ENCODE results near the gene TCERG1L.

The TCERG1L gene

DNA sequence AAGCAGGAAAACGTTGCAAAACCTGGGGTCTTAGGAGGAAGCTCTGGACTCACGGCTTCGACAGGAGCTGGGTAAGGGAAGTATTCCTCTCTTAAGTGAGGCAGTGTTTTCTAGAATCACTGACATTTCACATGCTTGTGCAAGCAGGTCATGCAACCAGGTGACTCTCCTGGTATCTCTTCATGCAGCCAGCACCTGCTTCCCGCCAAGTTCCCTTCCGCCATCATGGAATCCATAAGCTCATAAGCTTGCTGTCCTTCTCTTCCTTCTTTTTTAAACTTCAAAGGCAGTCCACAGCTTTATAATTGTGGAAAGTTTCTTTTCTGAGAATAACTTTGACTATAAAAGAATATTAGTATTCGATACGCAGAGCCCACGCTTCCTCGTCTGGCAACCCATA lies 256.1 kb downstream of the TCERG1L start:
- no peak for DNase-seq

DNA sequence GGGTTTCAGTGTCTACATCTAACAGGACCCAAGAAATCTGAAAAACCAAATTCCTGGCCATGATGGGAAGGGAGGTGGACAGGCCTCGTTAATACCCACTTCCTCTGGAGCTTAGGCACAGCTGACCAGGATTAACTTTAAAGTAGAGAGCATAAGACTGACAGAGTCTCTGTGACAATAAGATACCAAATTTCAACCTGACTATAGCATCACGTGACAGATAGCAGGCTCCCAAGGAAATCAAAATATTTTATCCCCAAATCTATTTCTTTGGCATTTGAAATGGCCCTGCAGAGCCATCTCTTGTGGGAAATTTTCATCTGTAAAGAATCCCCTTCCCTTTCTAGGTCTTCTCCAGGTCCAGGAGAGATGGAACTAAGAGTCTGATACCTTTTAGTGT lies 258.3 kb downstream of the TCERG1L start:
- DNase-seq = no peak

DNA sequence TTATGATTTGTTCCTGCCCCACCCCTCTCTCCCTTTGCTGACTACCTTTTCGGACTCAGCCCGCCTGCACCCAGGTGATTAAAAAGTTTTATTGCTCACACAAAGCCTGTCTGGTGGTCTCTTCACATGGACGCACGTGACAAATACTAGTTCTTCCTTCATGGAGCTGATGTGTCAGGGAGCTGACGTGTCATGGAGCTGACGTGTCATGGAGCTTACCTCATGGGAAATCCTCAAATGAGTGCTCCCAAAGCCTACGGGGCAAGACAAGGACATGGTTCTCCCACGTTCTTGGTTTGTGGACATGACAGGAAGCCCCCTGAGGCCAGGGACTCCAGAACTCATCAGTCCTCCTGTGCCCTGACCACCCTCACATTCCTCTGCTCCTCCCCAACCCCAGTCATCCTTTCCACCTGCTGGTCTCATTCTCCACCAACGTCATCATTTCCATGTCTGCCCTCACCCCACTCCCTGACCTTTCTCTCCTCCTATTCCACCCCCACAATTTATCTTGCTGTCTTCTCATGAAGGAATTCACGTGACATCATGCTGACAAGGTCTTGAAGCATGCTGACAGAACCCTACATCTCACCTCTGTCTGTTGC lies 261.3 kb downstream of the TCERG1L start:
- DNase-seq = no peak

DNA sequence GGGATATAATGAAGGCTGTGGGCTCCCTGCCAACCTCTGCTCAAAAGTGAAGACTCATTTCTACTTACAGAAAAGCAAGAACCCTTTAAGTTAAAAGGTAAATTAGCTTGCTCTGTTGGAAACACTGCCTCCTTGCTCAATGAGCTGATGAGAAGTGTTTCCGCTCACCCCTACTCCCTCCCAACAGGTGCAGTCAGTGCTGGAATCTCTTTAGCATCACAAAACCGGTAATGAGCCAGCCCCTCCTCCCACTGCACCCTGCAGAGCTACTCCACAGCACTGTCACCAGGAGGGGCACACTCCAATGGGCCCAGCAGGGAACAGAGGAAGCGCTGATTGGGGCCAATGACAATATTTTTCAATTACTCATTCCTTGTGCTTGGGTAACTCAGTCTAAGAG lies 262.5 kb downstream of the TCERG1L start:
- no peak for DNase-seq

DNA sequence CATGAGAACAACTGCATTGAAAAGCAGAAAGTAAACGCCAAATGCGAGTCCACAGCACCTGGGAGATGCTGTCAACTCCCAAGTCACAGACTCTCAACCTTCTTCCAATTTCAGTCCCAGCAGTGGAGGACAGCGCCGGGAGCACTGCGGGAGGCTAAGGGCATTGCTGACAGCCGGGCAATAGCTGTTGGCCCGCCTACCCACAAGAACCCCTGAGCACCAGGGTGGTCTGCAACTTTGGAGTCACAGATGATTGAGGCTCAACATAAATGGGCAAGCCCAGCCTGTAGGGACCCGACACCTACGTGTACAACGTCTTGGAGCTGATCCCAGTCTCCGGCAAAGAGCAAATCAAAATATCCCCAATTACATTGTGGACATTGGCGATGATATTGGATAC lies 262.9 kb downstream of the TCERG1L start:
- DNase-seq = no peak

DNA sequence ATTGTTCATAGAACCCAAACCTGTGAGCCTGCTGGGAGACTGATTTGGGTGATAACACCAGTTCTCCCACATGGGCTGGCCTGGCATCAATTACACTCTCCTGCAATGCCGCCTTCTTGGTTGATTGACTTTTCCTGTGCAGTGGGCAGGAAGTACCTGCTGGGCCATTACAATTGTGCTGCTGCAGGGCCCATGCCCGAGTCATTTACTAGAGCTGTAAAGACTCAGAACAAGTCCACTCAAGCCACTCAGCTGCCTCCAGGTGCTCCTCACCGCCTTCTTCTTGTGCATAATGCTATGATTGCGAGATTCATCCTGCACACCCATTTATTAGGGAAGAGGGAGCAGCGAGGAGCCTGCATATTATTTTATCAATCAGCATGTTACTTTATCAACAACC lies 264.0 kb downstream of the TCERG1L start:
- DNase-seq = no peak

DNA sequence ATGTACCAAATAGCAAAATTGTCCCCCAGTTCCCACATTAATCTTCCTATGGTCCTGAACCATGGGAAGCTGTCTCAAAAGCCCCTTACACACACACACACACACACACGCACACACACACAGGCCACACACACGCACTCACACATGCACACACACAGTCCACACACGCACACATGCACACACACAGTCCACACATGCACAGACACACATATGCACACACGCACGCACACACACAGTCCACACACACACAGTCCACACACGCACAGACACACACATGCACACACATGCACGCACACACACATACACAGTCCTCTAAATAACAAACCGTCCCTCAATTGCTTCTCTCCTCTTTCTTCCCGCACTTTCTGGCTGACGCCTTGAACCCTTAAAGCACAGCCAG lies 265.3 kb downstream of the TCERG1L start:
- no peak for DNase-seq

DNA sequence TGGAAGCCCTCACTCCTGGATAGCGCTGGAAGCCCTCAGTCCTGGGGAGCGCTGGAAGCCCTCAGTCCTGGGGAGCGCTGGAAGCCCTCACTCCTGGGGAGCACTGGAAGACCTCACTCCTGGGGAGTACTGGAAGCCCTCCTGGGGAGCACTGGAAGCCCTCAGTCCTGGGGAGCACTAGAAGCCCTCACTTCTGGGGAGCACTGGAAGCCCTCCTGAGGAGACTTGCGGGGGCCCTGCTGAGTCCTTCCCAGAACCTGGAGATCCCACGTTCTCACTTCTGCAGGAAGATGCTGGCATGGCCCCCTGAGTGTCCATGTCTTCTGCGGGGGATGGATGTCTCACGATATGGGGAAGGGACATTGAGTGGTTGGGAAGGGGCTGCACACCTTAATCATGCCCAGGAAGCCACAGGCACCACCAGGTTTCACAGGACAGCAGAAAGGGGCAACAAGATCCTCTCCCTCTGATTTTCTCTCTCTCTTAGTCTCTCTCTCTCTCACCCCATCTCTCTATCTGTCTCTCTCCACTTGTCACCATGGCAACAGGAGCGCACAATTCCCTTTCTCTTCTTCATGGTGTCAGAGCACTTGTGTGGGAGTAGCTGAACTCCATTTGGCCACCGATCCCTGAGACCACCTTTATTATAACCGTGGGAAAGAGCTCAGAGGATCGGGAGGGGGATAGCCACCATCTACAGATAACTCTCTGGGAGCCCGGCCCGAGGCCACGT lies 267.0 kb downstream of the TCERG1L start:
- DNase-seq = no peak

DNA sequence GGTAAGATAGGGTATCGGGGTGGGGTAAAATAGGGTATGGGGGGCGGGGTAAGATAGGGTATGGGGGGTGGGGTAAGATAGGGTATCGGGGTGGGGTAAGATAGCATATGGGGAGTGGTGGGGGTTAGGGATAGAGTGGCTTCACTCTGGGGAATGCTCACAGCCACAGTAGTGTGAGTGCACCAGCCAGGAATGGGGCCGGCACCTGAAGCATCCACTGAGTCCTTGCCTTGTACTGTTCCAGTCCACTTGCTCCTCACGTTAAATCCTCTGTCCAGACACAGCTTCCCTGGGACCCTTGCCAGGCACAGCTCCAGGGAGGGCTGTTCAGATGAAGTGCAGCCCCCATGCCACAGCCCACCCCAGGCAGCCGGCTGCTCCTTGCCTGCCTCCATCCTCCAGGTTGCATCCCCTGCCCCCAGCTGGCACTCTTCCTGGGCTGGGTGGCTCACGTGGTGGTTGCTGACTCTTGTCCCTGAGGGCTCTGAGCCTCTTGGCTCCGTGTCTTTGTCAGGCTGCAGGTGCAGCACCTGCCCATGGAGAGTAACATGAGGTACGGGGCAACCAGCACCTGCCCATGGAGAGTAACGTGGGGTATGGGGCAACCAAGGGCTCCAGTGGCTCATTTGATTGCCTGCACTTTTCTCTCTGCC lies 268.4 kb downstream of the TCERG1L start:
- DNase-seq = no peak

All from hippocampal formation (tissue), 2 donors.